Stomach (tissue), 9 donors: Measurements from ENCODE around the gene PCAT6. TPM values are rescaled to one million over a fixed set of nuclear protein-coding genes. Genes with fewer than 3 reads are reported as not detected.

Experiments
- DNase-seq, 2 donors: peaks; one replicate each; pipeline versions ENCODE4 v3.0.0 to v3.0.0-alpha.2; 2013 to 2019
- H3K27ac ChIP-seq, 5 donors: fragments of 200-600 bp in 4 of 5; sonication (generic) in 4 of 5; one replicate each; pipeline ENCODE4 v1.5.1; 2013 to 2019; ENCODE audit warnings: mild to moderate bottlenecking in 1 of 5, moderate library complexity in 1 of 5
- H3K27me3 ChIP-seq, 3 donors: fragments of 200-600 bp; sonication (generic); one replicate each; pipeline ENCODE4 v1.5.1; 2017 to 2019; ENCODE audit warnings: mixed run types in 1 of 3
- H3K36me3 ChIP-seq, 4 donors: fragments of 200-600 bp; sonication (generic); 1 replicate in 3 of 4; 2 replicates in 1 of 4; pipeline ENCODE4 v1.5.1; 2016 to 2019
- H3K4me1 ChIP-seq, 4 donors: fragments of 200-600 bp; sonication (generic); one replicate each; pipeline ENCODE4 v1.5.1; 2016 to 2019
- H3K4me3 ChIP-seq, 4 donors: fragments of 200-600 bp; sonication (generic) in 3 of 4; one replicate each; pipeline ENCODE4 v1.5.1; 2016 to 2019; ENCODE audit warnings: mild to moderate bottlenecking in 1 of 4
- H3K9me3 ChIP-seq, 4 donors: fragments of 200-600 bp; sonication (generic); one replicate each; pipeline ENCODE4 v1.5.1; 2016 to 2019
- EP300 ChIP-seq: sonication (generic); formaldehyde crosslinking; IDR thresholded peaks from one replicate; pipeline ENCODE4 v1.6.1; 2017; ENCODE audit warnings: antibody characterized with exemption
- POLR2A ChIP-seq, 4 donors: fragments of 450-650 bp; IDR thresholded peaks; one replicate each; pipeline ENCODE4 v1.6.1; 2016; ENCODE audit warnings: antibody characterized with exemption in 4 of 4, control low read depth in 2 of 4, mild to moderate bottlenecking in 1 of 4, moderate library complexity in 1 of 4
- POLR2AphosphoS5 ChIP-seq, 3 donors: sonication (generic); formaldehyde crosslinking; IDR thresholded peaks; one replicate each; pipeline ENCODE4 v1.6.1; 2016; ENCODE audit warnings: antibody characterized with exemption in 3 of 3
- WGBS, 5 donors: extraction: QIAGEN DNeasy Blood & Tissue Kit in 3 of 5; methylation state at CpG; one replicate each; pipeline versions ENCODE4 v1.1.5 to v1.1.7; 2013 to 2018; 5-methylcytosine and 5-hydroxymethylcytosine counted together
- intact Hi-C: fragments of 100-400 bp; cut with DNase I; formaldehyde crosslinking; loops from one replicate; pipeline ENCODE4 v1.15.1; 2023; ENCODE audit warnings: low total_unique reads
- polyA plus RNA-seq, 3 donors: library from polyadenylated mRNA; stranded (reverse); fragments of 200-250 nt; gene quantifications; one replicate each; pipeline ENCODE4 v1.2.3, GENCODE V29; 2013
- total RNA-seq, 5 donors: library from RNA; depleted of rRNA; stranded (reverse); fragments of >200 nt; gene quantifications; one replicate each; pipeline versions ENCODE4 v1.1.0 to v1.2.3, GENCODE V29; 2014 to 2016
- TF ChIP-seq, protein P1 (sequence below), 7 experiments: fragments of 450-650 bp in 4 of 7; fragments of 200-600 bp in 3 of 7; sonication (generic) in 3 of 7; IDR thresholded peaks; one replicate each; pipeline ENCODE4 v1.5.1; 2016 to 2019; ENCODE audit warnings: antibody characterized with exemption in 7 of 7, control low read depth in 2 of 7, mild to moderate bottlenecking in 1 of 7
- donor health status: healthy with polysubstance abuse.
- donor health status: Bipolar disorder and iron deficiency.
- donor health status: healthy.

Gene PCAT6
- total and polyA plus RNA-seq, 8 donors: 1.2 to 3.9 (median 2.7) TPM; not detected in 5

DNA sequence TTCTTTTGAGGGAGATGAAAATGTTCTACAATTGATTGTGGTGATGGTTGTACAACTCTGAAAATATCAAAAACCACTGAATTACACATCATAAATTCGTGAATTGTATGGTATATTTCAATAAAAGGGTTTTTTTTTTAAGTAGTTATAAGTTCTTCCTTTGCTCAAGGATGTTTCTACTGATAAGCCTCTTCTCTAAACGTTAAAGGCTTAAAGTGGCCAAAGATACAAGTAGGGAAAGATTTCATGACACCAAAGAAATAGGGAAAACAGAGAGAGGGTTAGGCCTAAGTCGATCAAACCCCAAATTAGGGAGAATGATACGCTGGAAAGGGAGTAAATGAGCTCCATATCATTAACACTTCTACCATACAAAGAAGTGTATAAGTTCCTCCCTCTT, 6.6 kb upstream of the PCAT6 start:
- Histone ChIP-seq H3K4me1 (peaks cover 12 to 57% (median 46%) of the 10 kb centered on the region in 4 donors), H3K27me3 (no peaks in the 10 kb centered on the region), H3K4me3 (no peak overlapping the region), H3K27ac (peak overlapping the region in 1 of 5 donors; percentile 16), H3K9me3 (no peaks in the 10 kb centered on the region), H3K36me3 (no peaks in the 10 kb centered on the region)
- DNase-seq: no peak
- WGBS, 5 donors: 63 to 72% (median 68%) methylated on average over 4 of the region's 4 CpGs
- TF ChIP-seq, protein P1, sequence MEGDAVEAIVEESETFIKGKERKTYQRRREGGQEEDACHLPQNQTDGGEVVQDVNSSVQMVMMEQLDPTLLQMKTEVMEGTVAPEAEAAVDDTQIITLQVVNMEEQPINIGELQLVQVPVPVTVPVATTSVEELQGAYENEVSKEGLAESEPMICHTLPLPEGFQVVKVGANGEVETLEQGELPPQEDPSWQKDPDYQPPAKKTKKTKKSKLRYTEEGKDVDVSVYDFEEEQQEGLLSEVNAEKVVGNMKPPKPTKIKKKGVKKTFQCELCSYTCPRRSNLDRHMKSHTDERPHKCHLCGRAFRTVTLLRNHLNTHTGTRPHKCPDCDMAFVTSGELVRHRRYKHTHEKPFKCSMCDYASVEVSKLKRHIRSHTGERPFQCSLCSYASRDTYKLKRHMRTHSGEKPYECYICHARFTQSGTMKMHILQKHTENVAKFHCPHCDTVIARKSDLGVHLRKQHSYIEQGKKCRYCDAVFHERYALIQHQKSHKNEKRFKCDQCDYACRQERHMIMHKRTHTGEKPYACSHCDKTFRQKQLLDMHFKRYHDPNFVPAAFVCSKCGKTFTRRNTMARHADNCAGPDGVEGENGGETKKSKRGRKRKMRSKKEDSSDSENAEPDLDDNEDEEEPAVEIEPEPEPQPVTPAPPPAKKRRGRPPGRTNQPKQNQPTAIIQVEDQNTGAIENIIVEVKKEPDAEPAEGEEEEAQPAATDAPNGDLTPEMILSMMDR (IDR thresholded peaks at IDR 0.05): no peak
- no peak for TF ChIP-seq POLR2AphosphoS5 (IDR thresholded peaks at IDR 0.05)
- intact Hi-C loops: no loop called here

DNA sequence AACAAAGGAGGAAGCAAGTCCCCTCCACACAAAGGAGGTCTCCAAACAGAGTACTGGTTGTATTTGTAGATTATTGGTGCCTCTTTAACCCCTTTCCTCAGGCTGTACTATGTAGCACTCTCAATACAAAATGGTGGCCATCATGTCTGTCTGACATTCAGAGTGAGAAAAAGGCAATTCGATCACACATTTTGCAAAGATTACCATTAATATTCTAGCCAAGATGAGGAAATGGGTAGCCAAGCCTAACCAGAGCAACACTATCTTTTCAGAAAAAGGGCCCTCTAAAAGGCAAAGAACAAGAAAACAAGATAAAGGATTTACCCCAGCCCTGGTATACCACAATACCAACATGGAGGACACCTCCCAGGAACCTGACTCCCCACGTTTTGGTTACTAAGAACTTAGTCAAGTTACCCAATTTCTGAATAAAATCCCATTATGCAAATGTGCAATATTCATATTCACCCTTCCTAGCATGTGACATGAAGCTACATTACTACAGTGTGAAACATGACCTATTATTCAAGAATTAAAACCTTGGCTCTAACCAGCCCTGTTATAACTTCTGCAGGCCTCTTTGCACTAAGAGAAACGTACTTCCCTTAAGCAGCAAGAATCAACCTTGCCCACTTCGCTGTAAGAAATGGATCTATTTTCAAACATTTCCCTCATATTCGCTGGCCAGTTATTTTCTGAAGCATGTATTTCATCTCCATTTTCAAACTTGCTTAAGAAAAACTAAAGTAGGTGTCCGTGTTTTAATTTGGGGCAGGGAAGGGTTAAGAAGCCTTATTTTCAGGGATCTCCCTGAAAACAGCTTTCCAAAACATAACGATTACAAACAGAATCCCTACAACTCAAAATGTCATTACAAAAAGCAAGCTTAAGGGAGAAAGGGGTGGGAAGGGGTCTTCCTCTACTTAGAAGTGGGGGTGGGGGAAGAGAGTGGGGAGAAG, 4.6 kb upstream of the PCAT6 start:
- H3K4me3 ChIP-seq: peak overlapping the region; percentile 85 to 99 (median 92)
- no peaks in the 10 kb centered on the region for H3K36me3 ChIP-seq
- no peak for TF ChIP-seq EP300
- TF ChIP-seq POLR2A (IDR thresholded peaks at IDR 0.05): no peak
- no peak for TF ChIP-seq POLR2AphosphoS5 (IDR thresholded peaks at IDR 0.05)
- TF ChIP-seq, protein P1 (IDR thresholded peaks at IDR 0.05): no peak
- H3K4me1 ChIP-seq: peaks cover 12 to 73% (median 58%) of the 10 kb centered on the region in 4 donors
- H3K9me3 ChIP-seq: no peaks in the 10 kb centered on the region
- H3K27ac ChIP-seq: peak overlapping the region; percentile 85 to 96 (median 87)
- H3K27me3 ChIP-seq: no peaks in the 10 kb centered on the region
- WGBS, 5 donors: 18 to 24% (median 22%) methylated on average over 7 of the region's 7 CpGs
- peak in 1 of 2 donors; percentile 12 for DNase-seq
- intact Hi-C loops: no loop called here

DNA sequence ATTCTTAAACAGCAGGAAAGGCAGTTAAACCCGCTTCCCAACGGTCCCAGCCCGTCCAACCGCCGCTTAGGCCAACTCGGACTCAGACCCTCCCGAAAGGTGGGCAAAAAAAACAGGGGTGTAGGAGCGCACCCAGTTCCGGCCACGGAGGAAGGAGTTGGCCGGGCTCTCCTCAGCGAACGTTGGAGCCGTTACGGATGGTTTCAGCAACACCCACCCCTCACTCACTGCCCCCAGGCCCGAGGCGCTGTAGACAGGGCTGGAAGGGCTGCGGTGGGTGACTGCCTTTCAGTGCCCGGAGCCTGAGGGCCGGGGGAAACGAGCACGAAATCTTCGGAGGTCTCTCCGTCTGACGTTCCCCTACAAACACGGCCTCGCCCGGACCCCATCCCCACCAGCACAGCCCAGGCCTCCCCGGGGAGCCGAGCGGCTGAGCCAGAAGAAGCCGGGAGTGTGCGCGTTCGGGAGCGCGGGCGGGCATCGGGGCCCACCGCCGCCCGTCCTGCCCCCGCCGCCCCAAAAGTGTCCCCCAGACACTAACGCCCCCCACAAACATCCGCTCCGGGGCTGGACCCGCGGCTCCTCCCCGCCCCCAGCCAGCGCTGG, 3.8 kb upstream of the PCAT6 start:
- H3K27me3 ChIP-seq: no peaks in the 10 kb centered on the region
- intact Hi-C loops: no loop called here
- TF ChIP-seq EP300 (no peak), POLR2A (IDR thresholded peaks at IDR 0.05) (no peak), POLR2AphosphoS5 (IDR thresholded peaks at IDR 0.05) (no peak)
- TF ChIP-seq, protein P1 (IDR thresholded peaks at IDR 0.05): no peak
- peaks cover 20 to 78% (median 66%) of the 10 kb centered on the region in 4 donors for H3K4me1 ChIP-seq
- H3K9me3 ChIP-seq: no peaks in the 10 kb centered on the region
- peak overlapping the region; percentile 85 to 96 (median 87) for H3K27ac ChIP-seq
- WGBS, 5 donors: 0 to 1% (median 0%) methylated on average over 17 to 51 of the region's 51 CpGs
- H3K4me3 ChIP-seq: peak overlapping the region; percentile 85 to 99 (median 92)
- H3K36me3 ChIP-seq: no peaks in the 10 kb centered on the region
- peak in 1 of 2 donors; percentile 68 for DNase-seq

DNA sequence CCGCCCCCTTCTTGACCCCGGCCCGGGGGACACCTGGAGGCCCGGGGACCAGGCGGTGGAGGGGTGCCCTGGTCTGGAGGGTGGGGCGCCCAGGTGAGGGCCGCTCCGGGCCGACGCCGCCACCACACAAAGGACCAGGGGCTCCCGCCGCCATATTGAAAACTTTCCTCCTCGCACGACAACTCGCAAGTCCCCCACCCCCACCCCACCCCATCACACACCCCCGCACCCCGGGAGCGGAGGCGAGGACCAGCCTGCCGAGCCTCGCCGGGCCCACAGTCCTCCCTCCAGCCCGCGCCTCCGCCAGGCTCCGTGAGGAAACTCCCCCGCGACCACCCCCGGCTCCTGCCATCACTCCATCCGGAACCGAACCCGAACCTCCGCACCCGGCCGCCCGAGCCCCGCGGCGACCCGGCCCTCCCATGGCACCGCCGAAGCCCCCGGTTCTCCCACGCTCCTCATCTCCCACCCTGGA, 3.3 kb upstream of the PCAT6 start:
- TF ChIP-seq, protein P1 (IDR thresholded peaks at IDR 0.05): no peak
- TF ChIP-seq POLR2A (IDR thresholded peaks at IDR 0.05): no peak
- TF ChIP-seq EP300: no peak
- no peak for TF ChIP-seq POLR2AphosphoS5 (IDR thresholded peaks at IDR 0.05)
- H3K4me1 ChIP-seq: peaks cover 21 to 78% (median 65%) of the 10 kb centered on the region in 4 donors
- H3K27me3 ChIP-seq: no peaks in the 10 kb centered on the region
- H3K9me3 ChIP-seq: no peaks in the 10 kb centered on the region
- no peaks in the 10 kb centered on the region for H3K36me3 ChIP-seq
- H3K27ac ChIP-seq: peak overlapping the region; percentile 85 to 96 (median 87)
- H3K4me3 ChIP-seq: peak overlapping the region; percentile 85 to 99 (median 92)
- intact Hi-C loops: no loop called here
- WGBS, 5 donors: 0 to 1% (median 1%) methylated on average over 20 to 45 of the region's 45 CpGs
- peak in 1 of 2 donors; percentile 83 for DNase-seq
